H1 (cell line): Measurements from ENCODE around the gene FHIT. TPM values are rescaled to one million over a fixed set of nuclear protein-coding genes. Genes with fewer than 3 reads are reported as not detected.

Experiments used
- CBX5 ChIP-seq: fragments of 300-800, 300-1000 bp; sonication (generic); IDR thresholded peaks from 2 replicates; pipeline ENCODE4 v1.7.1; 2016; ENCODE audit warnings: antibody characterized with exemption, low read length, low read depth
- CHD7 ChIP-seq: fragments of 300-600 bp; sonication (generic); IDR thresholded peaks from 2 replicates; pipeline ENCODE4 v1.7.1; 2012; ENCODE audit warnings: low read length, moderate library complexity, mild to moderate bottlenecking, inconsistent platforms; ENCODE audit not compliant: insufficient replicate concordance
- KDM4A ChIP-seq: IDR thresholded peaks from one replicate; pipeline ENCODE4 v1.7.1; 2012; ENCODE audit warnings: low read depth, mild to moderate bottlenecking, moderate library complexity, low read length, inconsistent platforms; ENCODE audit not compliant: severe bottlenecking
- PHF8 ChIP-seq: fragments of 200-600 bp; sonication (generic); conservative IDR thresholded peaks from 2 replicates; pipeline ENCODE4 v1.7.1; 2012; ENCODE audit warnings: low read depth, mild to moderate bottlenecking, inconsistent platforms, low read length, moderate library complexity
- RFX5 ChIP-seq: IDR thresholded peaks from 2 replicates; pipeline ENCODE4 v1.6.1; 2011; ENCODE audit warnings: low read depth, low read length, improper control_type of control experiment, borderline replicate concordance
- RNF2 ChIP-seq: fragments of 200-900, 300-1000 bp; sonication (generic); IDR thresholded peaks from 2 replicates; pipeline ENCODE4 v1.7.1; 2016; ENCODE audit warnings: borderline replicate concordance, low read depth, mild to moderate bottlenecking, antibody characterized with exemption, low read length; ENCODE audit not compliant: poor library complexity, severe bottlenecking; ENCODE audit errors: missing control alignments
- SAP30 ChIP-seq: fragments of 300-600 bp; sonication (generic); IDR thresholded peaks from 2 replicates; pipeline ENCODE4 v1.7.1; 2012; ENCODE audit warnings: low read length, moderate library complexity, mild to moderate bottlenecking, inconsistent platforms; ENCODE audit not compliant: insufficient read depth, insufficient replicate concordance
- SIN3A ChIP-seq, 2 experiments: IDR thresholded peaks in 1 of 2; conservative IDR thresholded peaks in 1 of 2; 2 replicates each; pipeline ENCODE4 v1.6.1; 2011 to 2012; ENCODE audit warnings: low read length in 2 of 2, improper control_type of control experiment in 1 of 2, low read depth in 1 of 2, mild to moderate bottlenecking in 1 of 2
- SP2 ChIP-seq: IDR thresholded peaks from 2 replicates; pipeline ENCODE4 v1.6.1; 2012; ENCODE audit warnings: mild to moderate bottlenecking, low read length, inconsistent platforms
- SP4 ChIP-seq: IDR thresholded peaks from 2 replicates; pipeline ENCODE4 v1.6.1; 2012; ENCODE audit warnings: low read length, inconsistent platforms
- polyA plus RNA-seq, 7 experiments: library from polyadenylated mRNA; depleted of rRNA in 3 of 7; stranded (reverse) in 5 of 7; unstranded in 2 of 7; fragments of >200 nt in 5 of 7; fragments of 200-250 nt in 2 of 7; gene quantifications; 1 replicate in 5 of 7; 2 replicates in 1 of 7; 4 replicates in 1 of 7; pipeline versions ENCODE4 v1.2.1 to v1.2.3, GENCODE V29; 2011 to 2013; ENCODE audit warnings: missing spikeins in 2 of 7, mixed read lengths in 2 of 7
- total RNA-seq: library from RNA; stranded (reverse); fragmentation: NEBNext Ultra II Directional; extraction: Animal tissue kit (Norgen Biotek cat#: 25700); gene quantifications from 2 replicates; pipeline ENCODE4 v1.2.1, GENCODE V29; 2021

Gene FHIT
- total and polyA plus RNA-seq, 2 of the 8 experiments (the other 6 are each of a cell fraction or from before 2014, with no cell fraction given) = 1.2 to 3.2 TPM

GRCh38 chr3:60238550-60238949 is 1012.7 kb downstream of the FHIT start (continued):
- TF ChIP-seq CHD7 (no peak), CBX5 (no peak), RFX5 (no peak), RNF2 (no peak), SP2 (no peak), SP4 (no peak), PHF8 (no peak), SIN3A (conservative IDR thresholded peaks at IDR 0.05 in 1 of 2, IDR thresholded peaks at IDR 0.05 in 1 of 2; ENCODE audit: low read depth in 1 of 2, low read length in 2 of 2) (no peak), SAP30 (no peak), KDM4A (no peak)
